Activated CD8-positive, alpha-beta memory T cell treated with anti-CD3 and anti-CD28 coated beads, Interleukin-2, amount 50 U/mL, for 1 hour (primary cell): ENCODE data around the gene CDKN2B.

Source experiments
- DNase-seq: peaks from one replicate; pipeline ENCODE4 v3.0.0-alpha.2; 2020; ENCODE audit errors: extremely low read depth

The CDKN2B gene

GRCh38 chr9:22033012-22033630 is 24.0 kb upstream of the CDKN2B start:
- DNase-seq, result no peak

GRCh38 chr9:22031655-22032411 is 22.7 kb upstream of the CDKN2B start:
- no peak for DNase-seq

- DNase-seq, result no peak
These were observed 21.0 kb upstream of the CDKN2B start for GRCh38 chr9:22030101-22030598.

- no peak for DNase-seq
These were observed 20.1 kb upstream of the CDKN2B start for GRCh38 chr9:22029231-22029630.

- no peak for DNase-seq
These were observed 19.3 kb upstream of the CDKN2B start for GRCh38 chr9:22028394-22028793.

- DNase-seq, result no peak
These were observed 17.6 kb upstream of the CDKN2B start for GRCh38 chr9:22026696-22027095.

- DNase-seq, result no peak
These were observed 13.3 kb upstream of the CDKN2B start for GRCh38 chr9:22022396-22022795.

- no peak for DNase-seq
These were observed 1.9 kb upstream of the CDKN2B start for GRCh38 chr9:22010866-22011625.

- DNase-seq, result no peak
These were observed 382 bp upstream of the CDKN2B start for GRCh38 chr9:22009506-22009867.

- DNase-seq, result no peak
These were observed 755 bp downstream of the CDKN2B start for GRCh38 chr9:22008384-22008716.

- DNase-seq, result no peak
These were observed 3.2 kb downstream of the CDKN2B start for GRCh38 chr9:22005702-22006606.

- no peak for DNase-seq
These were observed 3.9 kb downstream of the CDKN2B start for GRCh38 chr9:22005021-22005701.

- no peak for DNase-seq
These were observed 7.1 kb downstream of the CDKN2B start for GRCh38 chr9:22002038-22002437.

- DNase-seq, result no peak
These were observed 11.1 kb downstream of the CDKN2B start for GRCh38 chr9:21998026-21998425.

GRCh38 chr9:21997480-21997879 is 11.6 kb downstream of the CDKN2B start:
- no peak for DNase-seq

GRCh38 chr9:21996858-21997257 is 12.2 kb downstream of the CDKN2B start:
- DNase-seq, result no peak

- no peak for DNase-seq
These were observed 12.7 kb downstream of the CDKN2B start for GRCh38 chr9:21996438-21996837.

- no peak for DNase-seq
These were observed 13.3 kb downstream of the CDKN2B start for GRCh38 chr9:21995666-21996398.

- no peak for DNase-seq
These were observed 14.0 kb downstream of the CDKN2B start for GRCh38 chr9:21995006-21995665.

- no peak for DNase-seq
These were observed 14.5 kb downstream of the CDKN2B start, which contains the start of gene CDKN2B-AS1 for GRCh38 chr9:21994556-21995005. Gene CDKN2B-AS1, plus strand, starts transcription at chr9:21994791.
